ENCODE data around the gene ZCCHC14. TPM values are rescaled to one million over a fixed set of nuclear protein-coding genes. Genes with fewer than 3 reads are reported as not detected.

ZCCHC14 gene
- total and polyA plus RNA-seq, 2 of the 13 experiments (the other 11 are each of a cell fraction or from before 2014, with no cell fraction given) = 12.4 to 12.5 TPM

DNA sequence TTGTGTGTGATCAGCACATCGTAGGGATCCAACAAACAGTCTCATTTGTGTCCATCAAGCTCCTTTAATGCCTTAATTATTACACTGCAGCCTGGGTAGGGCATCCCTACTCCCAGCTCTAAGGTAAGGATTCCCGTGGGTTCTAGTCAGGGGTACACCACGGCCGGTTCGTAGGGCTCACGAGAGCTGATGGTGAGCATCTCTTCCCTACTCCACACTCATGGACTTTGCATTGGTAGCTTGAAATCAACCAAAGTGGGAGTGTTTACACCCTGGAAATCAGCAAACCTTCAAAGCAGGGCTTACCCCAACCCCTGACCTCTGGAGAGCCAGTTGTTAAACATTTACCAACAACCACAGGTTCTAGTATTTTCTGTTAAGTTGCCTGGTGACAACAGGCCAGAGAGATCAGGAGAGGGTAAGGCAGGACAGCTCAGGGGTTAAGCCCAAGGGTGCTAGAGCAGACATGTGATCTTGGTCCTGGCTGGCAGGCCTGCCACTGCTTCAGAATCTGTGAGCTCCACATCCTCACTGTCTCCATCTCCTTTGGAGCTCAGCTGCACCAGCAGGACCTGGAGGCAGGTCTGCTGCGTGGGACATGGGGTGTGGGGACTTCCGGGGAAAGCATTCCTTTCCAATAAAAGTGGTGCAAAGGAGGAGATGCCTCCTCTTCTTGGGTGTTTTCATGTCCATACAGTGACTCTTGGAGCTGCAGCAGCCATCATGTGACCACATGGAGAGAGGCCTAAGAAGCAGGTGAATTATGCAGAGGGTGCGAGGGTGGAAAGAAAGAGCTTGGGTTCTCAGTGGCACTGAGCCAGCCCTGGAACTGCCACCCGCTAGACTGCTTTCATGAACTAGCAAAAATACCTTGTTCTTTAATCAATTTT lies 36.1 kb upstream of the ZCCHC14 start (continued):
- TF ChIP-seq HMG20B (CRISPR knock-in tag; conservative IDR thresholded peaks at IDR 0.05) = peak; percentile 81; the same call in 1 of the 2 replicates
- TF ChIP-seq ZNF646 (CRISPR knock-in tag; IDR thresholded peaks at IDR 0.05) = no peak
- peak; percentile 43 for TF ChIP-seq ZNF781 (CRISPR knock-in tag; IDR thresholded peaks at IDR 0.05; ENCODE audit: borderline replicate concordance, not compliant biosample characterization)
- peak; percentile 95 for TF ChIP-seq RXRB (CRISPR knock-in tag; IDR thresholded peaks at IDR 0.05; ENCODE audit: borderline replicate concordance)
- TF ChIP-seq, protein P1, sequence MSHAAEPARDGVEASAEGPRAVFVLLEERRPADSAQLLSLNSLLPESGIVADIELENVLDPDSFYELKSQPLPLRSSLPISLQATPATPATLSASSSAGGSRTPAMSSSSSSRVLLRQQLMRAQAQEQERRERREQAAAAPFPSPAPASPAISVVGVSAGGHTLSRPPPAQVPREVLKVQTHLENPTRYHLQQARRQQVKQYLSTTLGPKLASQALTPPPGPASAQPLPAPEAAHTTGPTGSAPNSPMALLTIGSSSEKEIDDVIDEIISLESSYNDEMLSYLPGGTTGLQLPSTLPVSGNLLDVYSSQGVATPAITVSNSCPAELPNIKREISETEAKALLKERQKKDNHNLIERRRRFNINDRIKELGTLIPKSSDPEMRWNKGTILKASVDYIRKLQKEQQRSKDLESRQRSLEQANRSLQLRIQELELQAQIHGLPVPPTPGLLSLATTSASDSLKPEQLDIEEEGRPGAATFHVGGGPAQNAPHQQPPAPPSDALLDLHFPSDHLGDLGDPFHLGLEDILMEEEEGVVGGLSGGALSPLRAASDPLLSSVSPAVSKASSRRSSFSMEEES (CRISPR knock-in tag; IDR thresholded peaks at IDR 0.05) = peak; percentile 96
- TF ChIP-seq MTA3 (CRISPR knock-in tag; IDR thresholded peaks at IDR 0.05) = no peak
- TF ChIP-seq ZNF431 (CRISPR knock-in tag; IDR thresholded peaks at IDR 0.05; ENCODE audit: borderline replicate concordance, low read depth) = no peak; the same call in 1 of the 2 replicates
- peak; percentile 52 for TF ChIP-seq ZNF629 (CRISPR knock-in tag; conservative IDR thresholded peaks at IDR 0.05)
- no peak for TF ChIP-seq ZNF383 (CRISPR knock-in tag; IDR thresholded peaks at IDR 0.05; ENCODE audit: borderline replicate concordance)
- TF ChIP-seq NFYB (CRISPR knock-in tag; IDR thresholded peaks at IDR 0.05) = no peak
- TF ChIP-seq RFXAP (CRISPR knock-in tag; IDR thresholded peaks at IDR 0.05; ENCODE audit: borderline replicate concordance) = peak; percentile 97
- TF ChIP-seq ZNF138 (CRISPR knock-in tag; IDR thresholded peaks at IDR 0.05; ENCODE audit: low read depth) = 0 out of 2 replicates have a peak, but pooled peaks have one; percentile 64
- peak; percentile 66 for TF ChIP-seq FOSL2 (CRISPR knock-in tag; IDR thresholded peaks at IDR 0.05)
- no peak for TF ChIP-seq ZNF577 (CRISPR knock-in tag; IDR thresholded peaks at IDR 0.05; ENCODE audit: borderline replicate concordance, low read depth)
- peak; percentile 97 for TF ChIP-seq PITX1 (CRISPR knock-in tag; IDR thresholded peaks at IDR 0.05)
- TF ChIP-seq ZNF597 (CRISPR knock-in tag; IDR thresholded peaks at IDR 0.05) = no peak
- no peak for TF ChIP-seq ZNF850 (CRISPR knock-in tag; conservative IDR thresholded peaks at IDR 0.05)

All from HepG2 (cell line).